GM18519 (cell line): ENCODE measurements around the gene IFNGR2.
"Not testable (repeated sequence)": the region's sequence is repeated elsewhere in the genome, so short reads cannot be mapped to it uniquely, and the experiment has no call there.

ENCODE experiments used
- ATAC-seq: cut with Tn5 transposase; IDR thresholded peaks from one replicate; pipeline ENCODE4 v1.9.1; 2021; ENCODE audit warnings: mild to moderate bottlenecking, moderate library complexity; ENCODE audit not compliant: unreplicated experiment, low FRiP score

IFNGR2 gene

DNA sequence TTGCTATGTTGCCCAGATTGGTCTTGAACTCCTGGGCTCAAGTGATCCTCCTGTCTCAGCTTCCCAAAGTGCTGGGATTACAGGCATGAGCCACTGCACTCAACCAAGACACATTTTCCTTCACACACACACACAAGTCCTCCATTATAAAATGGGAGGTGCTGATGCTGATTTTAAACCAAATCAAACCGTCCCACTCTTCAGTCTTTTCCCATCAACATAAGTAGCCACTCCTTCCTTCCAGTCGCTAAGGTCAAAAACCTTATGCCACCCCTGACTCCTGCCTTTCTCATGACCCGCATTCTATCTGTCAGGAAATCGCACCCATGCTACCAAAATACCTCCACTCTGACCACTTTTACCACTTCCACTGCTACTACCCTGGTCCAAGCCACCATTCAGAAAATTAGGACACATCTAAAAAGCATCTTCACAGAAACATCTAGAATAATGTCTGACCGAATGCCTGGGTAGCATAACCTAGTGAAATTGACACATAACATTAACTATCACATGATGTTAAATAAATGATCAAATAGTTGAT is 28.0 kb upstream of the IFNGR2 start:
- ATAC-seq = no peak

DNA sequence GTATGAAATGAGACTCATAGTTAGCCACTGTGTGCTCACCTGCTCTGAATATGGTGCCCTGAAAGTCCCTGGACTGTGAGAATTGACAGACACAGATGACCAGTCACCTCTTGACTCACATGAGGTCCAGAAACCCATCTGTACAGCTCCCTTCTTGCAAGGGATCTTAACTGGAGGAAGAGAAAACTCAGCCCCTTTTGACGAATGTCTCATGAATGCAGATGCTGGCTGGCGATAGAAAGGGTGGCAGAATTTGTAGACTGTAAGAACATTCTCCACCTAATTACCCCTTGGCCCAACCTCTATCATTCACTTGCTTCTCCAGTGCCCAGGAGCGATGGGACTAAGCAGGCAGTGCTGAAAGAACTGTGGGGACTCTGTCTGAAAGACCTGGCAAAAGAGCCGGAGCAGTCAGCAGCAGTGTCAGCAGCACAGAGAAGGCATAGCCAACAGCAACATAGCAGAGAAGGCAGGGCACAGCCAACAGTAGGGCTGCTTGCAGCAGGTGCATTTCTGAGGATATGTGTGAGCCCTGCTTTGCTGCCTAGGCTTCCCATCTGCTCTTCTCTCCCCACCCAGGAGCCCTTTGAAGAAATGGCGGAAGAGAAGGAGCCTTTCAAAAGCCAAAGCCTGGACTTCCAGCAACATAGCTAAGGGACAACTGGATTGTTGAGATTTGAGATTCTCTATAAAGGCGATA is 25.8 kb upstream of the IFNGR2 start:
- ATAC-seq = no peak

DNA sequence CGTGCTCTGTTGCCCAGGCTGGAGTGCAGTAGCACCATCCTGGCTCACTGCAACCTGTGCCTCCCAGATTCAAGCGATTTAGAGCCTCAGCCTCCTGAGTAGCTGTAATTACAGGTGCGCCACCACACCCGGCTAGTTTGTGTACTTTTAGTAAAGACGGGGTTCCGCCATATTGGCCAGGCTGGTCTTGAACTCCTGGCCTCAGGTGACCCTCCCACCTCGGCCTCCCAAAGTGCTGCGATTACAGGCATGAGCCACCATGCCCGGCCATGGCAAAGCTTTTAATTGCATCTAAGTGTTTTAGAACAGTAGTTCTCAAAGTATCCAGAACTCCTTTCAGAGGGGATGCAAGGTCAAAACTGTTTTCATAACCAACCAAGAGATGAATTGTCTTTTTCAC is 25.1 kb upstream of the IFNGR2 start:
- ATAC-seq = no peak

DNA sequence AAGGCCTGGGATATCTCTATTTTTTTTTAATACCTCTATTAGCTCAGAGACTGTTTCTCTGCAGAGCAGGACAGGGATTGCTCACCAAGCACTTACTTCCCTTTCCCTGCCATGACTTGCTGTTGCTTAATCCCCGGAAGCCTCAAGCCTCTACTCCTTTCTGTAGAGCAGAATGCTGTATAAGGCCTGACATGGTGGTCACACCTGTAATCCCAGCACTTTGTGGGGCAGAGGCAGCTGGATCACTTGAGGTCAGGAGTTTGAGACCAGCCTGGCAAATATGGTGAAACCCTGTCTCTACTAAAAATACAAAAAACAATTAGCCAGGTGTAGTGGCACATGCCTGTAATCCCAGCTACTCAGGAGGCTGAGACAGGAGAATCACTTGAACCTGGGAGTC is 23.3 kb upstream of the IFNGR2 start:
- not testable (repeated sequence) for ATAC-seq

DNA sequence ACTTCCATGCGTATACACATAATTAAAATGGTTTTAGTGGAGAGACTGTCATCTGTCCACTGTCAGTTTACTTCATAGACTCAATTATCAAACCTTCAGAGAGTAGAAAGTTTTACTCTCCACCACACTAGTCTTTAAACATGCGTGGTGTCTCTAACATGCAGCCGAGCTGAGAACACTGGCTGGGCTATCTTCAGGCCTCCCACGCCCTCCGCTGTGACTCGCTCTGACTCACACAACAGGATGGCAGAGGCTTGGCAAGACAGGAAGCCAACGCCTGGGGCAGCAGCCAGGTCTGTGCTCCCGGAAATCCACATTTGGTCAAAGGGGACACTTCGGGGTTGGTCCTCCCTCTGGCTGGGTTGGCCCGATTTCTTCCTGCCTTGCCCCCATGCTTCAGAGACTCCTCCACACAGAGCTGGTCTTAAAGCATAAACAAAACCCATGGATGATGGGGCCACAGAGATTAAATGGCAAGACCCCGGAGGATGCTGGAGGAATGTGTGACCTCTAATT is 22.7 kb upstream of the IFNGR2 start:
- peak; percentile 41 for ATAC-seq

DNA sequence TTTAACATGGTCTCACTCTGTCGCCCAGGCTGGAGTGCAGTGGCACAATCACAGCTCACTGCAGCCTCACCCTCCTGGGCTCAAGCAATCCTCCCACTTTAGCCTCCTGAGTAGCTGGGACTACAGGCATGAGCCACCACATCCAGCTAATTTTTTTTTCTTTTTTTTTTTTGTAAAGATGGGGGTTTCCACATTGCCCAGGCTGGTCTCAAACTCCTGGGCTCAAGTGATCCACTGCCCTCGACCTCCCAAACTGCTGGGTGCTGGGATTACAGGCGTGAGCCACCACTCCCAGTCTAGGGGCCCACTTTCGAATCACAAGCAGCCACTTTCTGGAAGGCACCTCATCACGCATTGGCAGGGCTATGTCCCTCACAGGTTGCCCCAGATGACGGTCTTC is 21.8 kb upstream of the IFNGR2 start:
- ATAC-seq = not testable (repeated sequence)

DNA sequence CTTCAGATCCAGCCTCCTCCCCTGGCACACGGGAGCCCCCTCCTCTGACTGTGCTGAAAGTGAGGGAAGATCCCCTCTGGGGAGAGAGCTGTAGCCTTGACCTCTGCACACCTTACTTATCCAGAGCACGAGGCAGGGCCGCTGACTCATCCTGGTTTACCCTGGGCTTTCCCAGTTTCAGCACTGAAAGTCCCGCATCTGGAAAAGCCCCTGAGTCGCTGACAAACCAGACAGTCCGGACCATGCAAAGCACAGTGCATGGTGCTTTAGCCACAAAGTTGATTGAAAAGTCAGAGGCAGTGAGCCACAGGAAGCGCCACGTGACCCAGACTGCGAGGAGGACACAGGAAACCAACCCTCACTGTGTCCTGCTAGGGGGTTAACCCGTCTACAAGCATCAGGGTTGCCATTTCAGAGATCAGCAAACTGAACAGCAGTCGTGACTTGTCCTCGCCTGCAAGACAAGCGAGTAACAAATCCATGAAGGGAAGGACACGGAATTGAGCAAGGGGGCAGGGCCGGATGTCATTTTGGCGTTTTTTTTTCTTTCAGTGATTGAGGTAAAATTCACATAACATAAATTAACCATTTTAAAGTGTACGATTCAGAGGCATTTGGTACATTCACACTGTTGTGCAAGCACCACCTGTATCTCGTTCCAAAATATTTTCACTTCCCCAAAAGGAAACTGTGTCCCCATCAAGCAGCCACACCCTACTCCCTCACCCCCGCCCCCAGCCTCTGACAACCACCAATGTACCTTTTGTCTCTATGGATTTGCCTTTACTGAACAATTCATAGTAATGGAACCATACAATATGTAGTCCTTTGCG is 19.9 kb upstream of the IFNGR2 start:
- ATAC-seq = peak; percentile 65

DNA sequence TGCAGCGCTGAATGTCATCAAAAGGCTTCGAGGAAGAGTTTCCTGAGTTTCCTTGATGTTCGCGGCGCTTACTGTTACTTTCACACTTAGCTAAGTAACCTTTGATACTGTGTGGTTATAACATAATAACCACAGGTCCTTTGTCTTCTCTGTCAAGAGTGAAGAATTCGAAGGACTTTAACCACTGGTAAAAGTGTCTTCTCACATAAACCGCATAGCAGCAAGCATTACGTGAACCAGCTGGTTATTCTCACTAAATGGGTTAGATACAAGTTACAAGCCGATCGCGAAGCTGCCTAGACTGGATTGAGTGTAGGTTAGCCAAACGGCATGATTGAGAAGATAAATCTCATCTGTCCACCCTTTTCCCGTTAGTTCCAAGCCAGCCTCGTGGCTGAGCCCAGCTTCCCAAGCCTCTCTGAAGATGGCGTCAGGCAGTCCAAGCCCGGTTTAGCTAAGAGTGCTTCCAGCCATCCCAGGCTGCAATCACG is 18.3 kb upstream of the IFNGR2 start:
- ATAC-seq = no peak

DNA sequence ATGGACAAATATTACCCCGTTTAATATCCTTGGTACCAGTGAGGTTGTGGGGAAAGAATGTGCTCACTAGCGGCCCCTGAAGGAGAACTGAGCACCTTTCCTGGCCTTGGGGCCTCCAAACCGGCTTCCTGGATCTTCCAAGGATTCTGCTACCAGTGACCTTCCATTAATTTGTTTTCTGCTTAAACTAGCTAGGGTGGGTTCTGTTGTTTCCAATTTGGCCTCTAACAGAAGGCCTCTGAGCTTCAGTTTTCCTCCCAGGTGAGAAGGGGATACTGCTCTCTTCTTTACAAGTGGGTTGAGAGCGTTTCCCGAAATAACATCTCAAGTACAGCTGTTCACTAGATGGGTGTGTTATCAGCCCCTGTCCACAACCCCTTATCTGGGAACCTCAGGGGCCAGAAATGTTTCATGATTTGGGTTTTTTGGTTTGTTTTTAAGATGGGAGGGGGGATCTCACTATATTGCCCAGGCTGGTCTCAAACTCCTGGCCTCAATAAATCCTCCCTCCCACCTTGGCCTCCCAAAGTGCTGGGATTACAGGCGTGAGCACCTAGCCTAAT is 16.9 kb upstream of the IFNGR2 start:
- ATAC-seq = no peak

DNA sequence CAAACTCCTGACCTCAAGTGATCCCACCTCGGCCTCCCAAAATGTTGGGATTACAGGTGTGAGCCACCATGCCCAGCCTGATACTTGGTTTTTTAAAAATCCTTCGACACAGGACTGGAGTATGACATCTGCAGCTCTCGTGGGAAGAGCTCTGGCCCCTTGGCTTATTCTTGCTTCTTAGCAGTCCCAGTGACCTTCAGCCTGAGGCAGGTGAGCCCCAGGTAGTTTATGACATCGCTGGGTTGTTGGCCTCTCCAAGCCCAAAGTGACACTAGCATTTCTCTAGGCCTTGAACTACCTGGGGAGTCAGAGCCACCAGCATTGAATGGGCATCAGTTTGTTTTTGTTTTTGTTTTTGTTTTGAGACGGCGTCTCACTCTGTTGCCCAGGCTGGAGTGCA is 15.9 kb upstream of the IFNGR2 start:
- ATAC-seq = no peak

DNA sequence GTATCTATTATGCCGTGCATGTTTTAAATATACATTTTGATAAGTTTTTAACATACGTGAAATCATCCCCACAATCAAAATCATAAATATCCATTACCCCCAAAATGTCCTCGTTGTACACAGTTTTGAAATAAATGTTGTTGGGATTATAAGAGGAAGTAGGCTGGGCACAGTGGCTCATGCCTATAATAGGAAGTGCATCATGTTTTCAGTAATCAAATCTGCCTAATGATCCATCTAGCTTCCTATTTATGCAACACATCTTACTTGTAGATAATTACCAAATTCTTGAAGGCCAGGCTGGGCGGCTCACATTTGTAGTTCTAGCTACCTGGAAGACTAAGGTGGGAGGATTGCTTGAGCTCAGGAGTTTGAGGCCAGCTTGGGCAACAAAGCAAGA is 15.0 kb upstream of the IFNGR2 start:
- ATAC-seq = no peak

DNA sequence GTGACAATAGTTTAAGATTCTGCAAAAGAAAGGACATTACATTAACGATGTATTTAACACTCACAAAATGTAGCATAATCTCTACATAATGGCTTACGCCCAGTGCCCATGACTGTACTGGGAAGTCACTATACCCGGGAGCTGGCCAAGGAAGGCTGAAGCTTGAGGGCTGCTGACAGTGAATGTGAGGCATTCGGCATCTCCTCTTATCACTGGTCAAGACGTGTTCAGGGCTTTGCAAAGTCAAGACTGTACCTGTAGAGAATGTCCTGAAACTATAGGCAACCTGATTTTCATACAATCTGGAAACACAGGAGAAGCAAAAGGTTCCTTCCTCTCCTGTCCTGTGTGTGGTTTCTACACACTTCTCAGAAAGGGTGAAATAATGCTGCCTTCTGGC is 12.7 kb upstream of the IFNGR2 start:
- no peak for ATAC-seq

DNA sequence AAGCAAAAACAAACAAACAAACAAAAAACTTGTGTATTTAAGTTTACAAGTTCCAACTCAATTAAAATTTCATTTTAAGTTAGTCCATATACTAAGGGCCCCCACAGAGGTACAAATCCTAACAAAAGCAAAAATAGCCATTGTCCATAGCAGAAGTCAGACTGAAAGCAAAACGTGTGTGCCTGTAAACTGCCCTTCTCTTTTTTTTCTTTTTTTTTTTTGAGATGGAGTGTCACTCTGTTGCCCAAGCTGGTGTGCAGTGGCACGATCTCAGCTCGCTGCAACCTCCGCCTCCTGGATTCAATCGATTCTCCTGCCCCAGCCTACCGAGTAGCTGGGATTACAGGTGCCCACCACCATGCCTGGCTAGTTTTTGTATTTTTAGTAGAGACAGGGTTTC is 11.6 kb upstream of the IFNGR2 start:
- ATAC-seq = no peak

DNA sequence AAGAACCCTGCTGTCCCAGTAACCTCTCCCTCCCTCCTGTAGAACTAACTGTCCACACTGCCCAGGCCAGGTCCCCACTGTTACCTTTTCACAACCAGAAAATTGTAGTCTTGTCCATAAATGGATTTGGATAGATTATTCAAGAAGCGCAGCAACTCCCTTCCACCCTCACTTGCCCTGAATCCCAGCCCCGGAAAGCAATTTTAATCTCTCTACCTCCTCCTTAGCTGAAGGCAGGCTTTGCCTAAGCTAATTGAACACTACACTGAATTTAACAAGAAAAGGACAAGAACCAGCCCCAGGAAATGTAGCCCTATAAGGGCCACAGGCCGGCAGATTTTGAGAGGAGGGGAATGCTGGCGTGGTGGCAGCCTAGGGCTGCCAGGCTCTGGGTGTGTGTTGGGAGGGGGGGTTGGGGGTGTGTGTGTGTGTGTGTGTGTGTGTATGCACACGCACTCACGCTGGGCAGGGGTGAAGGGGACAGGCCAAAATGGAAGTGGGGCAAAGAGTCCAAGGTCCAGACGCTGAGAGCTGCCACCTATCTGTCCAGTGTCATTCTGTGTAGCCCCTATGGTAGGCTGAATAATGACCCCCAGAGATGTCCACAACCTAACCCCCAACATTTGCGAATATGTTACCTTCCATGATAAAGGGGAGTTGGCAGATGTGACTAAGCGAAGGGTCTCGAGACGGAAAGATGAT is 10.8 kb upstream of the IFNGR2 start:
- ATAC-seq = no peak

DNA sequence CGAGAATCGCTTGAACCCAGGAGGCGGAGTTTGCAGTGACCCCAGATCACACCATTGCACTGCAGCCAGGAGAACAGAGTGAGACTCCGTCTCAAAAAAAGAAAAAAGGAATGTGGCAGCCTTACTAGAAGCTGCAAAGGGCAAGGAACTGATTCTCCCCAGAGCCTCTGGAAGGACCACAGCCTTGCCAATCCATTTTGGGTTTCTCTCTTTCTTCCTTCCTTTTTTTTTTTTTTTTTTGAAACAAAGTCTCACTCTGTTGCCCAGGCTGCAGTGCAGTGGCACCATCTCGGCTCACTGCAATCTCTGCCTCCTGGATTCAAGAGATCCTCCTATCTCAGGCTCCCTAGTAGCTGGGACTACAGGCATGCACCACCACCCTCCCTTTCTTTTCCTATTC is 9.9 kb upstream of the IFNGR2 start:
- no peak for ATAC-seq

DNA sequence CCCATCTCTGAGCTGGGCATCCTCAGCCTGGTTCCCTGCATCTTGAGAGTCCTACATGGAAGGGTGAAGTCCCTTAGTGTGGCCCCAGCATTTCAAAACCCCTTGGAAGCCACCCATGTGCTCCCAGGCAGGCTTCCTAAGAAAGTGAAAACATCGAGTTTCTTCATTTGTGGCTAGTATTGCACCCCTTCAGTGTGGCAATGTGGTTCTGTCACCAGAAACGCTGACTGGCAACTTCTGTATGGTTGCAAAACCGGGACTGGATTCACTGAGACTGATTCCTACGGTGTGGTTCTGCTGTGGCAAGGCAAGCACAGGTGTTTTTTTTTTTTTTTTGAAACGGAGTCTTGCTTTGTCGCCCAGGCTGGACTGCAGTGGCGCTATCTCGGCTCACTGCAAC is 9.0 kb upstream of the IFNGR2 start:
- ATAC-seq = no peak

DNA sequence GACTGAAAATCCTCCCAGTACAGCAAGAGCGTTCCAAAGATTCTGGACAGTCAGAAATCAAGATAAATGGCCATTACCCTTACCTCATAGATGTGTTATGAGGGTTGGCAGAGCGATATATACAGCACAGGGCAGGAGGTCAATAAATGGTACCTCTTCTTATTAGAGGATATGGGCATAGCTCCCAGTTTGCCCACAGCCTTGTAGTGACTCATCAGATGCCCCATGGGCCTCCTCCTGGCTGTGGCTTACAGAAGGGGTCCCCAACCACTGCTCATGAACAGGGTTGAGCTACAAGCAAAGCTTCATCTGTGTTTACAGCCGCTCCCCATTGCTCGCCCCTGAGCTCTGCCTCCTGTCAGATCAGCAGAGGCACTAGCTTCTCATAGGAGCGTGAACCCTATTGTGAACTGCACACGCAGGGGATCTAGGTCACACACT is 7.3 kb upstream of the IFNGR2 start:
- ATAC-seq = no peak

DNA sequence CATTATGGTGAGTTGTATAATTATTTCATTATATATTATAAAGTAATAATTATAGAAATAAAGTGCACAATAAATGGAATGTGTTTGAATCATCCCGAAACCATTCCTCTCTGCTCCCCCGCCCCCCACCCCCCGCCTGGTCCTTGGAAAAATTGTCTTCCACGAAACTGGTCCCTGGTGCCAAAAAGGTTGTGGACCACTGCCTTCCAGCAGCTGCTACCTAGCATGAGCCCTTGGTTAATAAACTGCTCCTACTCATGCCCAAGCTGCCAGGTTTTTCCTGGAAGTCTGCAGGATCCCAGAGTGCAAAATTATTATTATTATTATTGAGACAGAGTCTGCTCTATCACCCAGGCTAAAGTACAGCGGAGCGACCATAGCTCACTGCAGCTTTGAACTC is 6.8 kb upstream of the IFNGR2 start:
- no peak for ATAC-seq

DNA sequence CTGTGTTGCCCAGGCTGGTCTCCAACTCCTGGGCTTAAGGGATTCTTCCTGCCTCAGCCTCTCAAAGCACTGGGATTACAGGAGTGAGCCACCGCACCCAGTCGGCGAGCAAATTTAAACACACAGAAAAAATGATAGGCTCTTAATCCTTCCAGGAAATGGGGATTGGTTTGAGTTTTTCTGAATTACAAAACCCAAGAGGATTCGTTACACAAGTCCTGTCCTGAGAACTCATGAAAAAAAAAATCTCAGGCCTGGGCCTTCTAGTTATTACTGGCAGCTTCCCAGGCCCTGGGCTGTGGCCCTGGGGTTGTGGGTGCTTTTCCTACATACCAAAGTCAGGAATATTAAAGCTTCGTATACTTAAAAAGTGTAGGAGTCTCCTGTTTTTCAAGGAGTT is 6.3 kb upstream of the IFNGR2 start:
- no peak for ATAC-seq

DNA sequence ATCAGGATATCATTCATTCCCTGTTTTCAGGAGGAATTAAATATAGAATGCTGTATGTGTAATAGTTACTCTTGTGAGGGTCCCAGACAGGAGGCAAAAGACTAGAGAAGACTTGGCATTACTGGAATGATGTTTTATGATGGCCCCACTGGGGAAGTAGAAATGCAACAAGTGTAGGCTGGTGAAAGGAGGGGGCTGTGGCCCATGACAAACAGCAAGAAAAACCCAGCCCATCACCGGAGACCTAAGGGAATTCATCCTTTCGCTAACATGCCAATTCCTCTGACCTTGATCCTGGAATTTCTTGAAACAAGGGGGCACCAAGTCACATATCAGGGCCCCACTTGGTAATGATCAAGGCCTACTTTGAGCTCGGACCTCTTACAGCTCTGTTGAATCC is 5.5 kb upstream of the IFNGR2 start:
- ATAC-seq = no peak
